ENCODE results near the gene BCL2. TPM values are rescaled to one million over a fixed set of nuclear protein-coding genes. Genes with fewer than 3 reads are reported as not detected.

Gene BCL2
- polyA plus RNA-seq, 1 of the 3 experiments (the other 2 are of a cell fraction), result 1.5 TPM

DNA sequence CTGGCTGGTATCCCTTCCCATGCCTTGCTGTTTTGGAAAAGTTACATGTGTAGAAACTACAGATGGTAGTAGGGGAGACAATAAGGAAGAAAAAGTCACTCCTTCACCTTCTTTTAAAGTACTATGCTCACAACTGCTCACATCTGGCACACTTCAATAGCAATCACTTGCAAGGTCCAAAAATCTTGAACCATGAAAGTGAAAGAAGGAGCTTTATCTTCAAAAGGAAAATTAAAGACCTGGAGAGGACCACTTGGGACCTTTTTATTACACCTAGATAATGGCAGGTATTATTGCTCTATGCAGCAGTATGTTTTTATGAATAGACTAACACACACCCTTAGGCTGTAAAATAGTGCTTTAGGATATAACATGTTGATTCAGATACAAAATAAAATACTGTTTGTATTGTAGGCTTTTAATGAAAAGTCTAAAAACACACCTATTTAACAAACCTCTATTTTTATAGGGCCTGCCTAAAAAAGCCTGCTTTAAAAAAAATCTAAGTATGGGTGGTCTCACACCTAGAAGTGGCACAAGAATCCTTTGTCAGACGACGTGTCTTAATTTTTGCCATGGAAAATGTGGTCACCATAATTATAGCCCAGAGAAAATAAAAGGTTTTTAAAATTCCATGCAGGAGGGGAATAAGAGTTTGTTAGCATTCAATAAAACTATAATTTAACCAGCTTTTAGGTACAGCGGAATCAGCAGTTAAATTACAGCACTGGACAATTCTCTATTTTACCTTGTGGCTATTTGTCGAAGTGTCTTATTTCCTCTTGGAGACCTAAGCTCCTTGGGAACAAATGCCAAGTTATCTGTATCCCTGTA is 124.0 kb downstream of the BCL2 start:
- H3K4me3 ChIP-seq (ENCODE audit: low read depth in 2 of 2, low read length in 1 of 2), result no peak overlapping the region
- 93% methylated on average over 4 of the region's 4 CpGs for WGBS (ENCODE audit: low lambda C conversion rate)
- H2AFZ ChIP-seq (ENCODE audit: low read depth), result no peak overlapping the region
- DNase-seq, result no peak
- no peaks in the 10 kb centered on the region for H3K4me1 ChIP-seq (ENCODE audit: control insufficient read depth in 1 of 2, insufficient read depth in 2 of 2, low read depth in 1 of 2, low read length in 1 of 2)
- CTCF ChIA-PET, result interaction anchor here (0.6 to 2.7 kb wide), 5 partner anchors 9 to 123 kb away, joined by 3 to 10 read pairs (median 3); partner anchors contain the start of gene BCL2
- TF ChIP-seq, protein P1, sequence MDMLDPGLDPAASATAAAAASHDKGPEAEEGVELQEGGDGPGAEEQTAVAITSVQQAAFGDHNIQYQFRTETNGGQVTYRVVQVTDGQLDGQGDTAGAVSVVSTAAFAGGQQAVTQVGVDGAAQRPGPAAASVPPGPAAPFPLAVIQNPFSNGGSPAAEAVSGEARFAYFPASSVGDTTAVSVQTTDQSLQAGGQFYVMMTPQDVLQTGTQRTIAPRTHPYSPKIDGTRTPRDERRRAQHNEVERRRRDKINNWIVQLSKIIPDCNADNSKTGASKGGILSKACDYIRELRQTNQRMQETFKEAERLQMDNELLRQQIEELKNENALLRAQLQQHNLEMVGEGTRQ (IDR thresholded peaks at IDR 0.05; ENCODE audit: borderline replicate concordance, low read depth, low read length), result no peak
- TF ChIP-seq RCOR1 (IDR thresholded peaks at IDR 0.05; ENCODE audit: low read length), result no peak
- no peak for TF ChIP-seq NFIC (IDR thresholded peaks at IDR 0.05; ENCODE audit: borderline replicate concordance)
- TF ChIP-seq JUND (IDR thresholded peaks at IDR 0.05), result no peak
- TF ChIP-seq SMC3 (IDR thresholded peaks at IDR 0.05; ENCODE audit: low read depth, low read length), result no peak
- no peak for TF ChIP-seq GABPA (IDR thresholded peaks at IDR 0.05; ENCODE audit: low read depth)
- TF ChIP-seq TCF12 (IDR thresholded peaks at IDR 0.05), result no peak
- TF ChIP-seq EP300 (IDR thresholded peaks at IDR 0.05; ENCODE audit: borderline replicate concordance in 1 of 2, low read depth in 1 of 2, low read length in 1 of 2), result no peak
- TF ChIP-seq, protein P2, sequence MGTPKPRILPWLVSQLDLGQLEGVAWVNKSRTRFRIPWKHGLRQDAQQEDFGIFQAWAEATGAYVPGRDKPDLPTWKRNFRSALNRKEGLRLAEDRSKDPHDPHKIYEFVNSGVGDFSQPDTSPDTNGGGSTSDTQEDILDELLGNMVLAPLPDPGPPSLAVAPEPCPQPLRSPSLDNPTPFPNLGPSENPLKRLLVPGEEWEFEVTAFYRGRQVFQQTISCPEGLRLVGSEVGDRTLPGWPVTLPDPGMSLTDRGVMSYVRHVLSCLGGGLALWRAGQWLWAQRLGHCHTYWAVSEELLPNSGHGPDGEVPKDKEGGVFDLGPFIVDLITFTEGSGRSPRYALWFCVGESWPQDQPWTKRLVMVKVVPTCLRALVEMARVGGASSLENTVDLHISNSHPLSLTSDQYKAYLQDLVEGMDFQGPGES (IDR thresholded peaks at IDR 0.05; ENCODE audit: low read depth, low read length), result no peak
- TF ChIP-seq FOXJ3 (CRISPR knock-in tag; IDR thresholded peaks at IDR 0.05), result no peak
- TF ChIP-seq CHD2 (IDR thresholded peaks at IDR 0.05; ENCODE audit: low read length, partially characterized antibody), result no peak
- H3F3A ChIP-seq (replicated peaks; ENCODE audit: insufficient read depth), result no peaks in the 10 kb centered on the region
- POLR2A ChIA-PET, result no interaction called here
- H3K79me2 ChIP-seq (ENCODE audit: insufficient read depth), result no peaks in the 10 kb centered on the region
- H3K36me3 ChIP-seq (replicated peaks in 1 of 2; ENCODE audit: control insufficient read depth in 1 of 2, insufficient read depth in 2 of 2, low read length in 1 of 2), result no peaks in the 10 kb centered on the region
- H3K9me3 ChIP-seq, result no peaks in the 10 kb centered on the region
- H3K4me2 ChIP-seq, result no peak overlapping the region
- H4K20me1 ChIP-seq (ENCODE audit: insufficient read depth), result no peaks in the 10 kb centered on the region
- no peak overlapping the region for H3K9ac ChIP-seq
- H3K9me2 ChIP-seq, result no peaks in the 10 kb centered on the region
- no peak overlapping the region for H3K27ac ChIP-seq (ENCODE audit: low read depth in 2 of 2, low read length in 1 of 2)
- no peaks in the 10 kb centered on the region for H3K27me3 ChIP-seq (ENCODE audit: insufficient read depth)

DNA sequence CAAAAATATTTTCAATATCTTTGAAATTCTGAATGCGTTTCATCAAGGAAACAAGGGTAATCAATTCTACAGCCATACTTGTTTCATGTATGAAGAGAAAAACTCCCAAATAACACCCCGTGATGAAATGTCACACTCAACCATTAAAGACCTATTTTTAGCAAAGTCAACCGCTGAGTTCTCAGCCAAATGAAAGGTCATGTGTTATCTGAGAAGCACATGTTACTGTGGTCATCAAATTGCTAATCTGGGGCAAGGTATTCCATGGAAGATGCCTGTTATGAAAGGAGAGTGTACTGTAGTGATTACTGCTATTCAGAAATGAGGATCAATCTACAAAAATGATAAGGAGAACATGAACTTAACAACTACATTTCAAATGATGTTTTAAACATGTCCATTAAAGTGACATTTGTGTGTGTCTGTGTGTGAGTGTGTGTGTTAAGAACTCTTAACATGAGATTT is 126.7 kb downstream of the BCL2 start:
- Histone ChIP-seq H3K27ac (ENCODE audit: low read depth in 2 of 2, low read length in 1 of 2) (no peak overlapping the region), H4K20me1 (ENCODE audit: insufficient read depth) (no peaks in the 10 kb centered on the region), H3K36me3 (replicated peaks in 1 of 2; ENCODE audit: control insufficient read depth in 1 of 2, insufficient read depth in 2 of 2, low read length in 1 of 2) (no peaks in the 10 kb centered on the region), H3K9me3 (no peaks in the 10 kb centered on the region), H3K27me3 (ENCODE audit: insufficient read depth) (no peaks in the 10 kb centered on the region), H3K9ac (no peak overlapping the region), H3K4me1 (ENCODE audit: control insufficient read depth in 1 of 2, insufficient read depth in 2 of 2, low read depth in 1 of 2, low read length in 1 of 2) (peaks cover 0 to 6% of the 10 kb centered on the region in 2 experiments; a peak in 2 of 4 replicates), H3F3A (replicated peaks; ENCODE audit: insufficient read depth) (no peaks in the 10 kb centered on the region), H3K9me2 (no peaks in the 10 kb centered on the region), H2AFZ (ENCODE audit: low read depth) (no peak overlapping the region), H3K4me3 (ENCODE audit: low read depth in 2 of 2, low read length in 1 of 2) (no peak overlapping the region), H3K79me2 (ENCODE audit: insufficient read depth) (no peaks in the 10 kb centered on the region), H3K4me2 (no peak overlapping the region)
- ChIA-PET POLR2A (no interaction called here), CTCF (interaction anchor here (0.9 kb wide), 1 partner anchor 15 kb away, joined by 3 read pairs; no protein-coding TSS in a partner anchor)
- TF ChIP-seq, protein P2 (IDR thresholded peaks at IDR 0.05; ENCODE audit: low read depth, low read length), result no peak
- no peak for TF ChIP-seq MXI1 (IDR thresholded peaks at IDR 0.05; ENCODE audit: low read depth, low read length)
- TF ChIP-seq, protein P3, sequence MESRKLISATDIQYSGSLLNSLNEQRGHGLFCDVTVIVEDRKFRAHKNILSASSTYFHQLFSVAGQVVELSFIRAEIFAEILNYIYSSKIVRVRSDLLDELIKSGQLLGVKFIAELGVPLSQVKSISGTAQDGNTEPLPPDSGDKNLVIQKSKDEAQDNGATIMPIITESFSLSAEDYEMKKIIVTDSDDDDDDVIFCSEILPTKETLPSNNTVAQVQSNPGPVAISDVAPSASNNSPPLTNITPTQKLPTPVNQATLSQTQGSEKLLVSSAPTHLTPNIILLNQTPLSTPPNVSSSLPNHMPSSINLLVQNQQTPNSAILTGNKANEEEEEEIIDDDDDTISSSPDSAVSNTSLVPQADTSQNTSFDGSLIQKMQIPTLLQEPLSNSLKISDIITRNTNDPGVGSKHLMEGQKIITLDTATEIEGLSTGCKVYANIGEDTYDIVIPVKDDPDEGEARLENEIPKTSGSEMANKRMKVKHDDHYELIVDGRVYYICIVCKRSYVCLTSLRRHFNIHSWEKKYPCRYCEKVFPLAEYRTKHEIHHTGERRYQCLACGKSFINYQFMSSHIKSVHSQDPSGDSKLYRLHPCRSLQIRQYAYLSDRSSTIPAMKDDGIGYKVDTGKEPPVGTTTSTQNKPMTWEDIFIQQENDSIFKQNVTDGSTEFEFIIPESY (IDR thresholded peaks at IDR 0.05; ENCODE audit: borderline replicate concordance, low read depth), result no peak
- no peak for TF ChIP-seq CHD2 (IDR thresholded peaks at IDR 0.05; ENCODE audit: low read length, partially characterized antibody)
- TF ChIP-seq GATA2 (CRISPR knock-in tag; IDR thresholded peaks at IDR 0.05), result no peak
- TF ChIP-seq, protein P4, sequence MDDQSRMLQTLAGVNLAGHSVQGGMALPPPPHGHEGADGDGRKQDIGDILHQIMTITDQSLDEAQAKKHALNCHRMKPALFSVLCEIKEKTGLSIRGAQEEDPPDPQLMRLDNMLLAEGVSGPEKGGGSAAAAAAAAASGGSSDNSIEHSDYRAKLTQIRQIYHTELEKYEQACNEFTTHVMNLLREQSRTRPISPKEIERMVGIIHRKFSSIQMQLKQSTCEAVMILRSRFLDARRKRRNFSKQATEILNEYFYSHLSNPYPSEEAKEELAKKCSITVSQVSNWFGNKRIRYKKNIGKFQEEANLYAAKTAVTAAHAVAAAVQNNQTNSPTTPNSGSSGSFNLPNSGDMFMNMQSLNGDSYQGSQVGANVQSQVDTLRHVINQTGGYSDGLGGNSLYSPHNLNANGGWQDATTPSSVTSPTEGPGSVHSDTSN (IDR thresholded peaks at IDR 0.05), result no peak
- 96% methylated on average over 3 of the region's 3 CpGs for WGBS (ENCODE audit: low lambda C conversion rate)
- no peak for DNase-seq

Data from SK-N-SH (cell line).